GM12878 (cell line): Measurements from ENCODE around the gene CLNK. TPM values are rescaled to one million over a fixed set of nuclear protein-coding genes. Genes with fewer than 3 reads are reported as not detected.
A peak's percentile ranks its signal among the peaks of the same experiment; 100 is the strongest.

Experiments used
- CEBPB ChIP-seq, 2 experiments: fragments of 150-350 bp in 1 of 2; IDR thresholded peaks; 2 replicates each; pipeline ENCODE4 v1.6.1; 2012 to 2014; ENCODE audit warnings: low read depth in 2 of 2, low read length in 2 of 2, borderline replicate concordance in 1 of 2, inconsistent platforms in 1 of 2
- EZH2 ChIP-seq: IDR thresholded peaks from 2 replicates; pipeline ENCODE4 v1.6.1; 2012; ENCODE audit warnings: low read depth, mild to moderate bottlenecking, control low read depth, inconsistent platforms, low read length, borderline replicate concordance; ENCODE audit not compliant: control insufficient read depth
- FOS ChIP-seq: IDR thresholded peaks from 3 replicates; pipeline ENCODE4 v1.6.1; 2011; ENCODE audit warnings: borderline replicate concordance; ENCODE audit not compliant: insufficient read length; ENCODE audit errors: extremely low read depth
- FOXK2 ChIP-seq: fragments of 450-650 bp; IDR thresholded peaks from 2 replicates; pipeline ENCODE4 v1.6.1; 2017; ENCODE audit warnings: mild to moderate bottlenecking, moderate library complexity
- MEF2B ChIP-seq: fragments of 450-650 bp; IDR thresholded peaks from 2 replicates; pipeline ENCODE4 v1.6.1; 2018; ENCODE audit warnings: mild to moderate bottlenecking, moderate library complexity; ENCODE audit not compliant: partially characterized antibody, poor library complexity, severe bottlenecking
- MTA2 ChIP-seq: fragments of 450-650 bp; IDR thresholded peaks from 2 replicates; pipeline ENCODE4 v1.6.1; 2016; ENCODE audit warnings: low read depth, mild to moderate bottlenecking, moderate library complexity
- MTA3 ChIP-seq: IDR thresholded peaks from 2 replicates; pipeline ENCODE4 v1.6.1; 2012; ENCODE audit warnings: low read length, inconsistent platforms, borderline replicate concordance
- NR2C2 ChIP-seq: IDR thresholded peaks from 2 replicates; pipeline ENCODE4 v1.6.1; 2011; ENCODE audit warnings: borderline replicate concordance, low read depth; ENCODE audit not compliant: control insufficient read depth, insufficient read length
- POLR2AphosphoS2 ChIP-seq: IDR thresholded peaks from 2 replicates; pipeline ENCODE4 v1.6.1; 2011; ENCODE audit warnings: low read depth, mild to moderate bottlenecking, low read length, improper control_type of control experiment, moderate library complexity
- RELA ChIP-seq: fragments of 450-650 bp; IDR thresholded peaks from 2 replicates; pipeline ENCODE4 v1.8.0; 2014; ENCODE audit warnings: borderline replicate concordance; ENCODE audit not compliant: partially characterized antibody
- RFX5 ChIP-seq: IDR thresholded peaks from 2 replicates; pipeline ENCODE4 v1.6.1; 2011; ENCODE audit warnings: low read depth, low read length, improper control_type of control experiment
- SRF ChIP-seq, 2 experiments: IDR thresholded peaks; 2 replicates each; pipeline ENCODE4 v1.6.1; 2011; ENCODE audit warnings: low read depth in 2 of 2, low read length in 2 of 2, mild to moderate bottlenecking in 1 of 2, moderate library complexity in 1 of 2
- ZBTB11 ChIP-seq: fragments of 450-650 bp; formaldehyde crosslinking; IDR thresholded peaks from 2 replicates; pipeline ENCODE4 v1.5.0; 2022; ENCODE audit warnings: mild to moderate bottlenecking, missing genetic modification characterization
- polyA plus RNA-seq, 11 experiments: library from polyadenylated mRNA; depleted of rRNA in 4 of 11; unstranded in 6 of 11; stranded (reverse) in 5 of 11; fragments of >200 nt; fragmentation: Nextera tagmentation in 4 of 11; fragmentation: Illumina TruSeq in 1 of 11; extraction: Ambion mirVana in 4 of 11; extraction: Trizol in 1 of 11; gene quantifications; 1 replicate in 1 of 11; 2 replicates in 10 of 11; pipeline versions ENCODE4 v1.2.1 to v1.2.3, GENCODE V29; 2011 to 2016; ENCODE audit warnings: inconsistent platforms in 2 of 11, missing spikeins in 2 of 11, low read depth in 1 of 11
- total RNA-seq, 4 experiments: library from RNA; depleted of rRNA in 3 of 4; stranded (reverse); fragments of >200 nt in 3 of 4; fragmentation: Illumina TruSeq in 1 of 4; extraction: Trizol in 1 of 4; gene quantifications; 2 replicates each; pipeline versions ENCODE4 v1.2.1 to v1.2.3, GENCODE V29; 2013 to 2021
- TF ChIP-seq, protein P1 (sequence below): fragments of 450-650 bp; IDR thresholded peaks from 2 replicates; pipeline ENCODE4 v1.6.1; 2016; ENCODE audit warnings: mild to moderate bottlenecking
- TF ChIP-seq, protein P2 (sequence below): IDR thresholded peaks from 2 replicates; pipeline ENCODE4 v1.6.1; 2011; ENCODE audit warnings: low read depth, low read length, improper control_type of control experiment, borderline replicate concordance
- TF ChIP-seq, protein P3 (sequence below): fragments of 450-650 bp; IDR thresholded peaks from 2 replicates; pipeline ENCODE4 v1.6.1; 2017; ENCODE audit warnings: antibody characterized with exemption, mild to moderate bottlenecking, moderate library complexity

Gene CLNK
- total and polyA plus RNA-seq, 10 of the 15 experiments (the other 5 are each of a cell fraction or from before 2014, with no cell fraction given): 2.1 to 14.3 (median 2.7) TPM

GRCh38 chr4:10684631-10685030, at the start of gene CLNK (continued):
- TF ChIP-seq, protein P1, sequence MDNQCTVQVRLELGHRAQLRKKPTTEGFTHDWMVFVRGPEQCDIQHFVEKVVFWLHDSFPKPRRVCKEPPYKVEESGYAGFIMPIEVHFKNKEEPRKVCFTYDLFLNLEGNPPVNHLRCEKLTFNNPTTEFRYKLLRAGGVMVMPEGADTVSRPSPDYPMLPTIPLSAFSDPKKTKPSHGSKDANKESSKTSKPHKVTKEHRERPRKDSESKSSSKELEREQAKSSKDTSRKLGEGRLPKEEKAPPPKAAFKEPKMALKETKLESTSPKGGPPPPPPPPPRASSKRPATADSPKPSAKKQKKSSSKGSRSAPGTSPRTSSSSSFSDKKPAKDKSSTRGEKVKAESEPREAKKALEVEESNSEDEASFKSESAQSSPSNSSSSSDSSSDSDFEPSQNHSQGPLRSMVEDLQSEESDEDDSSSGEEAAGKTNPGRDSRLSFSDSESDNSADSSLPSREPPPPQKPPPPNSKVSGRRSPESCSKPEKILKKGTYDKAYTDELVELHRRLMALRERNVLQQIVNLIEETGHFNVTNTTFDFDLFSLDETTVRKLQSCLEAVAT: 0 out of 2 replicates have a peak, but pooled peaks have one; percentile 43
- TF ChIP-seq NR2C2 (no peak), POLR2AphosphoS2 (no peak), EZH2 (no peak), CEBPB (IDR thresholded peaks at IDR 0.05; ENCODE audit: borderline replicate concordance in 1 of 2, low read depth in 2 of 2, low read length in 2 of 2) (no peak), MTA2 (no peak; the same call in 1 of the 2 replicates), MTA3 (no peak), RELA (no peak), MEF2B (peak; percentile 19), ZBTB11 (CRISPR knock-in tag) (no peak), RFX5 (no peak), FOS (no peak), SRF (IDR thresholded peaks at IDR 0.05; ENCODE audit: low read depth in 2 of 2, low read length in 2 of 2) (no peak), FOXK2 (no peak)
- TF ChIP-seq, protein P2, sequence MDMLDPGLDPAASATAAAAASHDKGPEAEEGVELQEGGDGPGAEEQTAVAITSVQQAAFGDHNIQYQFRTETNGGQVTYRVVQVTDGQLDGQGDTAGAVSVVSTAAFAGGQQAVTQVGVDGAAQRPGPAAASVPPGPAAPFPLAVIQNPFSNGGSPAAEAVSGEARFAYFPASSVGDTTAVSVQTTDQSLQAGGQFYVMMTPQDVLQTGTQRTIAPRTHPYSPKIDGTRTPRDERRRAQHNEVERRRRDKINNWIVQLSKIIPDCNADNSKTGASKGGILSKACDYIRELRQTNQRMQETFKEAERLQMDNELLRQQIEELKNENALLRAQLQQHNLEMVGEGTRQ: no peak
- TF ChIP-seq, protein P3, sequence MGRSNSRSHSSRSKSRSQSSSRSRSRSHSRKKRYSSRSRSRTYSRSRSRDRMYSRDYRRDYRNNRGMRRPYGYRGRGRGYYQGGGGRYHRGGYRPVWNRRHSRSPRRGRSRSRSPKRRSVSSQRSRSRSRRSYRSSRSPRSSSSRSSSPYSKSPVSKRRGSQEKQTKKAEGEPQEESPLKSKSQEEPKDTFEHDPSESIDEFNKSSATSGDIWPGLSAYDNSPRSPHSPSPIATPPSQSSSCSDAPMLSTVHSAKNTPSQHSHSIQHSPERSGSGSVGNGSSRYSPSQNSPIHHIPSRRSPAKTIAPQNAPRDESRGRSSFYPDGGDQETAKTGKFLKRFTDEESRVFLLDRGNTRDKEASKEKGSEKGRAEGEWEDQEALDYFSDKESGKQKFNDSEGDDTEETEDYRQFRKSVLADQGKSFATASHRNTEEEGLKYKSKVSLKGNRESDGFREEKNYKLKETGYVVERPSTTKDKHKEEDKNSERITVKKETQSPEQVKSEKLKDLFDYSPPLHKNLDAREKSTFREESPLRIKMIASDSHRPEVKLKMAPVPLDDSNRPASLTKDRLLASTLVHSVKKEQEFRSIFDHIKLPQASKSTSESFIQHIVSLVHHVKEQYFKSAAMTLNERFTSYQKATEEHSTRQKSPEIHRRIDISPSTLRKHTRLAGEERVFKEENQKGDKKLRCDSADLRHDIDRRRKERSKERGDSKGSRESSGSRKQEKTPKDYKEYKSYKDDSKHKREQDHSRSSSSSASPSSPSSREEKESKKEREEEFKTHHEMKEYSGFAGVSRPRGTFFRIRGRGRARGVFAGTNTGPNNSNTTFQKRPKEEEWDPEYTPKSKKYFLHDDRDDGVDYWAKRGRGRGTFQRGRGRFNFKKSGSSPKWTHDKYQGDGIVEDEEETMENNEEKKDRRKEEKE: no peak
- TF ChIP-seq, all 136 proteins: peak for 21
